Astrocyte (in vitro differentiated cells and primary cell): Measurements from ENCODE around the gene SPATC1L. TPM values are rescaled to one million over a fixed set of nuclear protein-coding genes. Genes with fewer than 3 reads are reported as not detected.
A peak's percentile ranks its signal among the peaks of the same experiment; 100 is the strongest.
"Not testable (repeated sequence)": the region's sequence is repeated elsewhere in the genome, so short reads cannot be mapped to it uniquely, and the experiment has no call there.

ENCODE experiments used
- DNase-seq: peaks from one replicate; pipeline ENCODE4 v3.0.0-alpha.2; 2010; ENCODE audit warnings: low read depth
- FAIRE-seq: peaks from 2 replicates; lab custom pipeline; 2011; peaks lifted over from hg19 to GRCh38; lab: Jason Lieb, UNC
- H2AFZ ChIP-seq: 2 replicates; pipeline ENCODE4 v1.6.0; 2012; ENCODE audit warnings: low read depth, low read length, inconsistent platforms
- H3K27ac ChIP-seq: 2 replicates; pipeline ENCODE4 v1.5.1; 2011; ENCODE audit warnings: low read depth, low read length, inconsistent platforms
- H3K27me3 ChIP-seq: 2 replicates; pipeline ENCODE4 v1.6.0; 2011; ENCODE audit warnings: low read length, inconsistent platforms; ENCODE audit not compliant: insufficient read depth
- H3K36me3 ChIP-seq: 2 replicates; pipeline ENCODE4 v1.5.1; 2011; ENCODE audit warnings: low read length, inconsistent platforms; ENCODE audit not compliant: insufficient read depth
- H3K4me1 ChIP-seq: 2 replicates; pipeline ENCODE4 v1.5.1; 2011; ENCODE audit warnings: low read length, inconsistent platforms; ENCODE audit not compliant: insufficient read depth
- H3K4me2 ChIP-seq: 2 replicates; pipeline ENCODE4 v1.6.0; 2012; ENCODE audit warnings: low read length, inconsistent platforms
- H3K4me3 ChIP-seq: 2 replicates; pipeline ENCODE4 v1.5.1; 2011; ENCODE audit warnings: low read depth, mild to moderate bottlenecking, low read length, inconsistent platforms; ENCODE audit not compliant: insufficient read depth
- H3K79me2 ChIP-seq: 2 replicates; pipeline ENCODE4 v1.6.0; 2012; ENCODE audit warnings: mild to moderate bottlenecking, low read length, inconsistent platforms; ENCODE audit not compliant: insufficient read depth
- H3K9ac ChIP-seq: 2 replicates; pipeline ENCODE4 v1.6.0; 2012; ENCODE audit warnings: mild to moderate bottlenecking, low read length, inconsistent platforms
- H3K9me3 ChIP-seq: 2 replicates; pipeline ENCODE4 v1.5.1; 2012; ENCODE audit warnings: low read depth, mild to moderate bottlenecking, low read length, inconsistent platforms; ENCODE audit not compliant: insufficient read depth
- H4K20me1 ChIP-seq: 2 replicates; pipeline ENCODE4 v1.6.0; 2012; ENCODE audit warnings: low read length, inconsistent platforms; ENCODE audit not compliant: insufficient read depth
- H3K27ac Mint-ChIP-seq: one replicate; pipeline ENCODE4 v1.8.0; 2021; ENCODE audit warnings: mild to moderate bottlenecking, mixed read lengths; ENCODE audit not compliant: unreplicated experiment
- H3K27me3 Mint-ChIP-seq: one replicate; pipeline ENCODE4 v1.8.0; 2021; ENCODE audit warnings: low read depth, mixed read lengths; ENCODE audit not compliant: unreplicated experiment
- H3K36me3 Mint-ChIP-seq: one replicate; pipeline ENCODE4 v1.8.0; 2021; ENCODE audit warnings: low read depth, mixed read lengths; ENCODE audit not compliant: unreplicated experiment
- H3K4me1 Mint-ChIP-seq: one replicate; pipeline ENCODE4 v1.8.0; 2021; ENCODE audit warnings: low read depth, mixed read lengths; ENCODE audit not compliant: unreplicated experiment
- H3K4me3 Mint-ChIP-seq: one replicate; pipeline ENCODE4 v1.8.0; 2021; ENCODE audit warnings: mild to moderate bottlenecking, moderate library complexity, mixed read lengths; ENCODE audit not compliant: unreplicated experiment
- H3K9me3 Mint-ChIP-seq: one replicate; pipeline ENCODE4 v1.8.0; 2021; ENCODE audit warnings: mild to moderate bottlenecking, mixed read lengths; ENCODE audit not compliant: unreplicated experiment
- CTCF ChIP-seq: IDR thresholded peaks from 2 replicates; pipeline ENCODE4 v1.5.1; 2011; ENCODE audit warnings: low read depth, mild to moderate bottlenecking, inconsistent platforms, low read length, moderate library complexity; ENCODE audit not compliant: insufficient read depth
- EZH2 ChIP-seq: IDR thresholded peaks from 2 replicates; pipeline ENCODE4 v1.6.1; 2012; ENCODE audit warnings: mild to moderate bottlenecking, low read length, inconsistent platforms; ENCODE audit not compliant: insufficient read depth
- total RNA-seq: library from RNA; stranded (reverse); gene quantifications from 2 replicates; pipeline ENCODE4 v1.2.1, GENCODE V29; 2021

Gene SPATC1L
- total RNA-seq, 1 donor from 2014 or later: 17.8 TPM

GRCh38 chr21:46148106-46148505 lies 36.2 kb downstream of the SPATC1L start:
- peaks cover 6% of the 10 kb centered on the region for H3K4me1 Mint-ChIP-seq
- H3K27ac ChIP-seq: no peak overlapping the region
- TF ChIP-seq EZH2: no peak
- TF ChIP-seq CTCF: no peak
- no peaks in the 10 kb centered on the region for H3K36me3 Mint-ChIP-seq
- H3K4me2 ChIP-seq: no peak overlapping the region
- H3K9me3 Mint-ChIP-seq: no peaks in the 10 kb centered on the region
- no peak overlapping the region for H3K9ac ChIP-seq
- peaks cover 5% of the 10 kb centered on the region for H3K4me1 ChIP-seq
- H3K79me2 ChIP-seq: no peaks in the 10 kb centered on the region
- H4K20me1 ChIP-seq: no peaks in the 10 kb centered on the region
- H3K27me3 ChIP-seq: no peaks in the 10 kb centered on the region
- no peak overlapping the region for H2AFZ ChIP-seq
- no peak overlapping the region for H3K27ac Mint-ChIP-seq
- no peaks in the 10 kb centered on the region for H3K27me3 Mint-ChIP-seq
- H3K36me3 ChIP-seq: no peaks in the 10 kb centered on the region
- DNase-seq (no peak), FAIRE-seq (no peak)
- no peaks in the 10 kb centered on the region for H3K9me3 ChIP-seq
- H3K4me3 Mint-ChIP-seq: no peak overlapping the region
- H3K4me3 ChIP-seq: no peak overlapping the region

- not testable (repeated sequence) for H3K27ac ChIP-seq, H3K4me3 Mint-ChIP-seq, H3K27me3 ChIP-seq, H3K4me2 ChIP-seq, H3K9me3 ChIP-seq, H3K27ac Mint-ChIP-seq, H3K36me3 ChIP-seq, H3K4me1 Mint-ChIP-seq, H3K27me3 Mint-ChIP-seq, H3K4me1 ChIP-seq, H3K4me3 ChIP-seq, DNase-seq, H3K9ac ChIP-seq, H3K79me2 ChIP-seq, H3K36me3 Mint-ChIP-seq, H3K9me3 Mint-ChIP-seq, H2AFZ ChIP-seq, FAIRE-seq, H4K20me1 ChIP-seq
- TF ChIP-seq CTCF: peak; percentile 38
Observed at GRCh38 chr21:46147429-46147828, 36.8 kb downstream of the SPATC1L start.

GRCh38 chr21:46146856-46147255 lies 37.4 kb downstream of the SPATC1L start:
- Mint-ChIP-seq H3K27ac (no peak overlapping the region), H3K27me3 (no peaks in the 10 kb centered on the region), H3K4me1 (peaks cover 4% of the 10 kb centered on the region), H3K9me3 (no peaks in the 10 kb centered on the region), H3K36me3 (no peaks in the 10 kb centered on the region), H3K4me3 (no peak overlapping the region)
- Histone ChIP-seq H4K20me1 (no peaks in the 10 kb centered on the region), H3K27me3 (no peaks in the 10 kb centered on the region), H3K4me2 (no peak overlapping the region), H3K79me2 (no peaks in the 10 kb centered on the region), H2AFZ (no peak overlapping the region), H3K4me1 (peaks cover 5% of the 10 kb centered on the region), H3K36me3 (no peaks in the 10 kb centered on the region), H3K27ac (no peak overlapping the region), H3K9me3 (peaks cover 3% of the 10 kb centered on the region), H3K4me3 (no peak overlapping the region), H3K9ac (no peak overlapping the region)
- TF ChIP-seq CTCF: no peak
- no peak for TF ChIP-seq EZH2
- DNase-seq (no peak), FAIRE-seq (no peak)
